ENCODE results near the gene CD300LD.
"Not testable (repeated sequence)": the region's sequence is repeated elsewhere in the genome, so short reads cannot be mapped to it uniquely, and the experiment has no call there.

Gene CD300LD

DNA sequence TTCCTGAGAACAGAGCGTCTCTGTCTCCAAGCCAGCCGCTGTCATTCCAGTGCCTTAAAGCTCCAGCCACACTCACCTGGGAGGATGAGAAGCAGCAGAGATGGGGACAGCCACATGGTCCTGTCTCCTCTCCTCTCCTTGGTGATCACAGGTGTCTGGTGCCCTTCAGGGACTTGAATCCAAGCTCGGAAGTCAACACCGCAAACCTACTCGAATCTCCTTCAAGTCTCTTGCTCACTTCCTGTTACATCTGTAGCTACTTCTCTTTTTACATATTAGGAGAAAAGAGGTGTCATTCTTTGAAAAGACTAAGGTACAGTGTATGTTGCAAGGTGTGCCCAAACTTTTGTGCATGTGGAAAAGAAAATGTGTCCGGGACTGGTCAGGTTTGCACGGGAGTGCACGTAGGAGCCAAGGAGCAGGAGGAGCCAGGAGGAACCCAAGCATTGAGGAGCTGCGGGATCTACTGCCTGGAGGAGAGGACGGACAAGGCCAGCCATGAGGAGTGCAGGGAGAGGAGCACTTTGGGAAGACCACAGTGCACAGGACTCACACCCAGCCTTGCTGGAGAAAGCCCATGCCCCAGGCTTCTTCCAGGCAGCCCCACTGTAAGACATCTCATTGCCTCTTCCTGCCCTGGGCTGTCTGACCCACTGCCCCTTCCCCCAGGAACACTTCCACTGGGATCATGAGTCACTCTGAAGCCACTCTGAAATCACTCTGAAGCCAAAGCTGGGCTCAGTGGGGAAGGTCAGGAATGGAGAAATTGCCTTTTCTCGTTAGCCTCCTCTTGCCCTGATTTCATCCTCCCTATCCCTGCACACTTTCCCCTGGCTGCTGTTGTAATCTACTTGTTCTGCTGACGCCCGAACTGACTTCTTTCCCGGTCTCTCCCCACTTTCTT lies at the start of gene CD300LD:
TSS of gene CD300LD (minus strand) at position 197 of the 904 bp plus-strand sequence. CDS start at position 116, 81 bp downstream.
- DNase-seq, result no peak

DNA sequence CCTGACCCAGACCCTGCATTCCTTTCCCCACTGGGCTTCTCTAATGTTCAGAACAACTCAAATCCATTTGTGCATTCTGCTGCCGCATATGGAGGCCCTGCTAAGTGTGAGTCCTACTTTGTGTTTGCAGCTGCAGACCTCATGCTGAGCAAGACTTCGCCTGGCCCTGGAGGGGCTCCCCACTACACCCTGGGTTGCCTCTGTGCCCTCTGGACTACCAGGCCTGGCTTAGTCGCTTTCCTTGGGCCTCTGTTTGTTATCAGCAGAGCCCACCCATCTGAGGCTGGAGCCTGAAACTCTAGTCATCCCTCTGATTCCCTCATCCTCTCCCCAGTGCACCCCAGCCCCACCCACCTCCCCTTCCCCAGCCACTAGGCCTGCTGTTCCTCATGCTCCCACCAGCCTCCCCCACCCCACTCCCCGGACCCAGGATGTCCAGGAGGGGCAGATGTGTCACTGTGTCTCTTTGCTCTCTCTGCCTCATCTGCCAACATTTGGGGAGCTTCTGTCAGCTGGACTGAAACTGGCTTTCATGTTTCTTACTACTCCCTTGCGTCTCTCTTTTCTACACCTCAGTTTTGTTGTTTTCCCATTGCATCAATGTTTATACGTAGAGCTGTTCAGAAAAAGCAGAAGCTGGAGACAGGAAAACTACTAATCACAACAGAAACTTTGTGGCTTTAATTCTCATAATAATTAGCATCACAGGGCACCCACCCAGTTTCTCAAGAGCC lies 49.3 kb upstream of the CD300LD start:
- no peak for DNase-seq

DNA sequence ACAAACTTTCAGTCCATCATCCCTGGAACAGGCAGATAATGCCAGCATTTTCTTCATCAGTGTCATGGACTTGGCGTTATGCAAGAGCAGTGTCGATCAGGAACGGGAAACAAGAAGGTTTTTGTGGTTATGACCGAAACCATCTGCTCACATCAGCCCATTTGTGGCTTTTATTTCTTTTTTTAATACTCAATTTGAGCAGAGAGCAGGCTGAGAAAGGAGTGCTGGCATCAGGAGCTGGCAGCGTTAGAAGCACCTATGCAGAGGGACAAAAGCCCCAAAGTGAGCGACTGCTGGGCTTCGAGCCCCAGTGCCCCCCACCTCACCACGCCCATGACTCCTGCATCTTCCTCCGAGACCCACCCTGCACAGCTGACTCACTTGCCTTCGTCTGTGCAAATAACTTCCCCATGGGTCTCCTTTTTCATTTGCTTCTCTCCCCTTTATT lies 47.6 kb upstream of the CD300LD start:
- DNase-seq, result no peak

- DNase-seq, result no peak
Observed at GRCh38 chr17:74637926-74638325, 45.8 kb upstream of the CD300LD start.

GRCh38 chr17:74637265-74637664 lies 45.2 kb upstream of the CD300LD start:
- DNase-seq, result no peak

- not testable (repeated sequence) for DNase-seq
Observed at GRCh38 chr17:74636541-74637085, 44.5 kb upstream of the CD300LD start.

DNA sequence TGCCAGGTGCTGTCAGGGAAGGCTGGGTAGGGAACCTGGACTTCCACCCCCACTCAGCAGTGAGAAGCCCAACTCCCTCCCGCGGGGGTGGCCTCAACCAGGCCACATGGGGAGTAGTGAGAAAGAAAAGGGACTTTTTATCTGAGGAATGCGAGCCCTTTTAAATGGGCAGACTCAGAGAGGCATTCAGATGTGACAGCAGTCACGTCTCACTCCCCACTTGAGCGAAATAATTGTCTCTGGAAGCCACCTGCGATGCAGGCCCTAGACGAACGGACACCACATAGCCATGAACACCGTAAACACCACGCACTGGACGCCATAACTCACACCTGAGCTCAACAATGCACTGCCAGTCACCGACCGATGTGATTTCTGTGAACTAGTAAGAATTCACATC lies 43.3 kb upstream of the CD300LD start:
- DNase-seq, result no peak

GRCh38 chr17:74633326-74633725 lies 41.2 kb upstream of the CD300LD start:
- no peak for DNase-seq

GRCh38 chr17:74632617-74633016 lies 40.5 kb upstream of the CD300LD start:
- no peak for DNase-seq

DNA sequence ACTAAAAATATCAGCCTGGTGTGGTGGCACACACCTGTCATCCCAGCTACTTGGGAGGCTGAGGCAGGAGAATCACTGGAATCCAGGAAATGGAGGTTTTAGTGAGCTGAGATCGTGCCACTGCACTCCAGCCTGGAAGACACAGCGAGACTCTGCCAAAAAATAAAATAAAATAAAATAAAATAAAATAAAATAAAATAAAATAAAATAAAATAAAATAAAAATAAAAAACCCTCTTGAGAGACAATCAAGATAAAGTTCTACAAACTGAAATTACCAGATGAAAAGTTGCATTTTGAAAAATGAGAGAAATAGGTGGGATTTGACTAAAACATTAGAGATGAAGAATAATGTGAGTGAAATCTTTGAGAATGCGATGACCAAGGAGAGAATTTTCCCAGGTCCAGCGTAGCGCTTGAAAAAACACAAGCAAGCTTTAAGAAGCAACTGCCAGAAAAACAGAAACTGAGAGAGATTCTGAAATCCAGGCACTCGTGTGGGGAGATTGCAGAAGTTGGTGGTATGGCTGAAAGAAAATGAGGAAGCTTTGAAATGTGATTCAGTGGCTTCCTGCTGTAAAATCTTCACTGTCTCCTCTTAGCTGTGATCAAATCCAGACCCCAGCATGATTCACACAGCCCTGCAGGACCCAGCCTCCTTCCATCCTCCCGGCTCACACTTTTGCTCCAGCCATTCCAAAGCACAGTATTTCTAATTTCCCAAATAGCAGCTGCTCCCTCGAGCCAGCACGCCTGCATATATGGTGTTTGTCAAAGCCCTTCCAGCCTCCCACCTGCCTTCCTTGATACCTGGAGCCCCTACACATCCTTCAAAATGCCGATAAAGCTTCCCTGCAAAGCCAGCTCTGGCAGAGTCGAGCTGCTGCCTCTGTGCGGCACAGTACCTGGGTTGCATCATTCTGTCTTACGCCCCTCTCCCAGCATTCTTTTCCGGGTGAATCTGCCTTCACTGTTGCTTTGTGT lies 39.7 kb upstream of the CD300LD start:
- DNase-seq, result no peak

DNA sequence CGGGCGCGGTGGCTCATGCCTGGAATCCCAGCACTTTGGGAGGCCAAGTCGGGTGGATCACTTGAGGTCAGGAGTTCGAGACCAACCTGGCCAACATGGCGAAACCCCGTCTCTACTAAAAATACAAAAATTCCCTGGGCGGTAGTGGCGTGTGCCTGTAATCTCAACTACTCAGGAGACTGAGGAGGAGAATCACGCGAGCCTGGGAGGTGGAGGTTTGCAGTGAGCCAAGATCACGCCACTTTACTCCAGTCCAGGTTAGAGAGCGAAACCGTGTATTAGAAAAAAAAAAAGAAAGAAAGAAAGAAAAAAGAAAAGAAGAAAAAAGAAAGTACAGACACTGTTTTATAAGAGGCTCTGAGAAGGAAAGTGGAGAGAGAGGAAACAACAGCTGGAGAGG lies 38.2 kb upstream of the CD300LD start:
- DNase-seq, result not testable (repeated sequence)

GRCh38 chr17:74625661-74626060 lies 33.6 kb upstream of the CD300LD start:
- DNase-seq, result no peak

DNA sequence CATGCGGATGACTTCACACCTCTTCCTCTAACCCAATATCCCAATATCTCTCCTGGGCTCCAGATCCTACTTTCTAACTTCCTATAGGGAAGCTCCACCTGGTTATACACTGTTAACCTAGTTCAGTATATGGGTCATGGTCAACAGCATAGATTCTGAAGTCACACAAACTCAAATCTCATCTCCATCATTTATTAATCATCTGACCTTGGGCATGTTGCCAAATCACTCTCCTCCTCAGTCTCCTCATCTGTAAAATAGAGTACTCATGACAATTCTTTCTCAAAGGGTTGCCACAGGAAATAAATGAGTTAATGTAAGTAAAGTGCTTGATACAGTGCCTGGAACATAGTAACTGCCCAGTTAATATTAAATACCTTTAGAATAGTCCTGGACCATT lies 32.0 kb upstream of the CD300LD start:
- no peak for DNase-seq

- no peak for DNase-seq
Observed at GRCh38 chr17:74623693-74624093, 31.6 kb upstream of the CD300LD start, which contains the start of gene CD300E. Gene CD300E, minus strand, starts transcription at chr17:74623738. Its CDS starts 117 bp downstream, at chr17:74623621.

GRCh38 chr17:74619077-74619673 lies 27.1 kb upstream of the CD300LD start:
- no peak for DNase-seq

DNA sequence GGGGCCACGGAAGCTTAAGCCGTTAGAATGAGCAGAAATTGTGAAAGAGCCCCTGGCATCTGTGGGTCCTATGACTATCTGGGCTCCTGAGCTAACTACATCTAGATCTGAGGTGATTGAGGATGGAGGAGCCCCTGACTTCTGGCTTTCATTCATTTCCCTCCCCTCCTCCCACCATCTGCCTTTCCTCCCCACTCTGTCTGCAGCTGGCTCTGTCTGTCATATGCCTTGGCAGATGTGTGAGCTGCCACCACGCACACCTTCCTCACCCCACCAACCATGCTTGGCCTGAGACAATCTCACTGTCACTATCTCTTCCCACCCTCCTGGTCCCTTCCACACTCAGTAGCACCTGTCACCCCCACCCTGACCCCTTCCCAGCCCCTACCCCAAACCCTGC lies 26.4 kb upstream of the CD300LD start:
- DNase-seq, result no peak

- DNase-seq, result no peak
Observed at GRCh38 chr17:74616696-74617095, 24.6 kb upstream of the CD300LD start.

- DNase-seq, result no peak
Observed at GRCh38 chr17:74612046-74612445, 20.0 kb upstream of the CD300LD start.

DNA sequence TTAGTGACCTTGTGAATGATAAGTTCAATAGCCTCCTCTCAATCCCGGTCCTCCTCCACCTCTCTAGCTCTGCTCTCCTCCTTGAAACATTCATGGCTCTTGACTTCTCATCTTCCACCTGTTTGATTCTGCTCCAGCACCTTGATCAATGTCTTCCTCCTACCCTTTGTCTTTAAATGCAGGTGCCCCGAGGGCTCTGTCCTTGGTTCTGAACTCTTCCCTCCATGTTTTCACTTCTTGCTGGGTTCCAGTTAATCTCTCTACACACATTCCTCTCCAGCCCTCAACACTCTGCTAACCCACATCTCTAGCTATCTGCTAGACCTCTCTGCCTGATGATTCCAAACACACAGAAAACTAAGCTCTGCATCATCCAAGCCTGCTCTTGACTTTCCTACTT lies 18.0 kb upstream of the CD300LD start:
- DNase-seq, result no peak

- no peak for DNase-seq
Observed at GRCh38 chr17:74608511-74608910, 16.4 kb upstream of the CD300LD start.

- DNase-seq, result no peak
Observed at GRCh38 chr17:74607221-74607620, 15.1 kb upstream of the CD300LD start.

GRCh38 chr17:74606050-74606449 lies 14.0 kb upstream of the CD300LD start:
- no peak for DNase-seq
